Middle frontal gyrus (tissue), 1 donor: ENCODE measurements around the gene BAMBI.

Source experiments
- DNase-seq: peaks from one replicate; pipeline ENCODE4 v3.0.0-alpha.2; 2015; ENCODE audit warnings: low spot score; ENCODE audit errors: extremely low spot score

Gene BAMBI

DNA sequence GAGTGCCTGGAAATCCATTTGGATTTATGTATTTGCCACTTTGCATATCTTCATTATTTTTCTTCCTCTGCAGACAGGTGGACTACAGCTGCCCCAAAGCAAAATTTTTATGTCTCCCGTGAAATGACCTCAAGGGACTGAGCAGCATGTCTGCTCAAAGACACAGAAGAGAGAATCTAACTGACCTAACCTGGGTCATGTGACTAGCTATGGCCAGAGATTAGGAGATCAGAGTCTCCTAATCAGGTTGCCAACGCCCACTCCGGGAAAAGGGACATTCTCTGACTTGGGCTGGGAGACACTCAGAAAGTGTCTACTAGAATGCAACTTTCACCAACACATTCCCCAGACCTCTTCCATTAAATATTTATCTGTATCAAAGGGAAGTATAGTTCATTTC is 2.5 kb upstream of the BAMBI start:
- no peak for DNase-seq

GRCh38 chr10:28676326-28676967 is 874 bp upstream of the BAMBI start:
- no peak for DNase-seq

DNA sequence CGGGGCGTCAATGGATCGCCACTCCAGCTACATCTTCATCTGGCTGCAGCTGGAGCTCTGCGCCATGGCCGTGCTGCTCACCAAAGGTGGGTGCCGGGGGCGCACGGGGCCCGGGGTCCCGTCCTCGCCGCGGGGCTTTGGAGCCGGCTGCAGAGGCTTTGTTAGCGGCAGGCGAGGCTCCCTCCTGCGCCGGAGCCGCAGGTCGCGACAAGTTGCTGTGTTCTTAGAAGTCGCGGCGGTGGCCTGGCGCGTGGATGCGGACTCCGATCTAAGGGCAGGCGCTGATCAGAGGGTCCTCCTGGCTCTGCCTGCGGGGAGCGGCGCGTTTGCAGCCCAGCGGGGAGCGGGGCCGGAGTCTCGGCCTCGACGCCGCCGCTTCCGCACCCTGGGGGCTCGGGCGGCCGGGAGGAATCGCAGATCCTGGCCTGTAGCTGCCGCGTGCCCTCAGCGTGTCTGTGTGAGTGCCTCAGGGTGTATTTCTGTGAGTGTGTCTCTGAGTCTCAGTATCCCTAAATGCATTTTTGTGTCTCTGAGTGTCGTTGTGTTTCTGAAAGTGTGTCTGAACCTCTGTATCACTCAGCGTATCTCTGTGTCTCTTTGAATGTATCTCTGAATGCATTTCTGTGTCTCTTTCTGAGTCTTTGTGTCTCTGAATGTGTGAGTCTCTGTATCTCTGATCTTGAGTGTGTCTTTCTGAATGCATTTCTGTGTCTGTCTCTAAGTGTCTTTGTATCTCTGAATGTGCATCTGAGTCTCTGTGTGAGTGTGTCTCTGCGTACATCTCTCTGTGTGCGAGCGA is 766 bp downstream of the BAMBI start:
- DNase-seq: no peak

GRCh38 chr10:28678687-28679457 is 1.6 kb downstream of the BAMBI start:
- no peak for DNase-seq

DNA sequence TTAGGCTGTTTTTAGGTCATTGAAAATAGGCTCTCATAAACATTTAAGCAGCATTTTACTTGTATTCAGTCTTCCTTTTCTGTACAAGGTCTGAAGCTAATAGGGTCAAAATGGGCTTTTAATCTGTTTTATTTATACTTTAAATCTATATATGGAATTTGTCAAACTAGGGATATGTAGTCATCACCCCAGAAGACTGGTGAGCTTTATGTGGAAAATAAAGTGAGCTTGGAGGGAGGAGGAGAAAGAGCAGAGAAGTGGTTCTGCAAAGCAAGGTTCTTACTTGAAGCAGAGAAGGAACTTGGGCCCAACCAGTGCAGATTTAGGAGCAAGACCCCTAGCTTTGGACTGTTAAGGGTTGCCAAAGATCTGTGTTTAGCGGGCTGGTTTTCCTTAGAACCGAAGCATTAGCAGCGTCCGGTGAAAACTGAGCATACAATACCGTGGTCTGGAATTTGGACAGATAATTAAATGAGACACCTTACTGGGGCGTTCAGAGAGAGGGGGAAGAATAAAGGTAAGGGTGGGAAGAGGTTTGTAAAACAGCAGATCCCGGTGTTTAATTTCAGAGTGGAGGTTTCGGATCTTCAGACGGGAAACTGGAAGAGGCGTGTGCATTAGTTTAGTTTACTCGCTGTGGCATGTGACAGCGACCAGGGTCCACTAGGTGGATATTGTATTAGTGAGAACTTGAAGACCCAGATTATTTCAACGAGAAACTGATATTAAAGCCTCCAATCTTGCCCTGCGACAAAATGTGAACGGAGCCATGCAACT is 2.4 kb downstream of the BAMBI start:
- no peak for DNase-seq

DNA sequence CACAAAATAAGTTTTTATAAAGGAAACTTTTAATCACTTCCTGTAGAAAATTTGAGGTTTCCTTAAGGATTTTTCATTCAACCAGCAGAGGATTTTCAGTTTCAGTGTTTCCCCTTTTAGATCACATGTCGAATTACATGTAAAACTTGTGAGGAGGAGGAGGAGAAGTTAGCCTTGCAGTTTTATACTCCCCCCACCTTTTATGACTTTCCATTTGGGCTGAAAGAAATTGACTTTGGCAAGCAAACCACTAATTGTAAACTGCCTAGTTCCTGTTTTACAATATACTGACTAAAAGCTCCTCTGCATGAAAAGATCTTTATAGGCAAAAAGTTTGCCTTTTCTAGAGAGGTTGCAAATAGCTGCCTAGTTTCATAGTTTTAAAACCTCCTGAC is 3.0 kb downstream of the BAMBI start:
- DNase-seq: no peak

- DNase-seq: no peak
Observed at GRCh38 chr10:28681291-28681763, 4.0 kb downstream of the BAMBI start.

- no peak for DNase-seq
Observed at GRCh38 chr10:28681928-28682750, 4.8 kb downstream of the BAMBI start.

- no peak for DNase-seq
Observed at GRCh38 chr10:28684157-28684985, 7.0 kb downstream of the BAMBI start.

DNA sequence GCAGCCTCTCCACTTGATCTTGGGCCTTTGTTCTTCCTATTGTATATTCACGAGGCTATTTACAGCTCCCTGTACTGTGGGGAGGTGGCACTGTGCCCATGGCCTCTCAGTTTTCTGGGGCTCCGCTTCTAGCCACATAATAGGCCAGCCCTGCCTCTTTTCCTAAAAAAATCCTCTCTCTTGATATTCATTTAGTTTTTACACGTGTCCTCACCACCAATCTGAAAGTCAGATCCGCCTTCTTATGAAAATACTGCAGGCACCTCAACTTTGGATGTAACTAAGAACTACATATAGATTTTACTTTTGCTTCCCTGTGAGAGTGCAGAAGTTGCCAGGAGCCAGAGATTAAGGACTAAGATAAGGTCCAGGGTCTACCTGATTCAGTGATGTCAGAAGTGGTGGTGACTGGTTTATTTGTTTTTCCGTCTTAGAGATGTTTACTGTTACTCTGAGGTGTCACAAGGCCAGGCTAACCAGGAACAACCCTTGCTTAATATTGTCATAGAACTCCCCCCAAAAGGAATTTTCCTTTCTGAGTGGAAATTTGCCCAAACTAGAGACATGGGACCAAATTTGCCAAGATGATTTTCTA is 7.8 kb downstream of the BAMBI start:
- no peak for DNase-seq

GRCh38 chr10:28685717-28686116 is 8.4 kb downstream of the BAMBI start:
- DNase-seq: no peak

DNA sequence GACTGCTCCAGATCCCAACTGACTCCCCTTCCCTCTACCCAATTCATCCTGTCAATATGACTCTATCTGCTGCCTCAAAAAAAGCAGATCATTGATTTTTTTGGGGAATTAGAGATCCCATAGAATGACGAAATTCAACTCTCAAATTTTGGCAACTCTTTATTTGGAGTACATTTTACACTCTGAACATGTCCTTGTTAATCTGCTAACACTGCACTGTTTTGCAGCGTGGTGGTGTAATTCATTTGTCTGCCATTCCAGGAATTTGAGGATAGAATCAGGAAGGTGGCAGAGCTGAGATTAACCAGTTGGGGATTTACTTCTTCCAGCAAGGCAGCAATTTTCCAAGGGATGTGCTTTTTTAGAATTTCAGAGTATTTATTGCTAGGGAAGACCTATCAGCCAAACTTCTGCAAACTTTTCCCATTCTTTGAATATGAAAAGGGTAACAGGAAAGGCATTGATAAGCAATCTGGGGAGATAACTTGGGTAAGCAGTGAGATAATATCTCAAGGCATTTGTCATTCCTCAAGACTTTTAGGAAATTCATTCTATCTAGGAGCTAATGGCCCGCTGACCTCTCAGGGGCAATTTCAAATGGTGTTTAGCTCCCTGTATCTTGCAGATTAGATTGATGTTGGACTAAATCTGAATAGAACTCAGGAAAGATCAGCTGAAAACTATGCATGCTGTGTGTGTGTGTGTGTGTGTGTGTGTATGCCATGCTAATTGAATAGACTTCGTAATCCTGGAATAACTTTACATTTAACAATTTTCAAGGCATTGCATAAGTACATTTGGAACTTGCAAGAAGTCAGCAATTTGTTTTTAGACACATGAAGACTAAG is 9.7 kb downstream of the BAMBI start:
- DNase-seq: no peak

- no peak for DNase-seq
Observed at GRCh38 chr10:28687683-28688001, 10.3 kb downstream of the BAMBI start.

GRCh38 chr10:28690545-28690944 is 13.2 kb downstream of the BAMBI start:
- no peak for DNase-seq

DNA sequence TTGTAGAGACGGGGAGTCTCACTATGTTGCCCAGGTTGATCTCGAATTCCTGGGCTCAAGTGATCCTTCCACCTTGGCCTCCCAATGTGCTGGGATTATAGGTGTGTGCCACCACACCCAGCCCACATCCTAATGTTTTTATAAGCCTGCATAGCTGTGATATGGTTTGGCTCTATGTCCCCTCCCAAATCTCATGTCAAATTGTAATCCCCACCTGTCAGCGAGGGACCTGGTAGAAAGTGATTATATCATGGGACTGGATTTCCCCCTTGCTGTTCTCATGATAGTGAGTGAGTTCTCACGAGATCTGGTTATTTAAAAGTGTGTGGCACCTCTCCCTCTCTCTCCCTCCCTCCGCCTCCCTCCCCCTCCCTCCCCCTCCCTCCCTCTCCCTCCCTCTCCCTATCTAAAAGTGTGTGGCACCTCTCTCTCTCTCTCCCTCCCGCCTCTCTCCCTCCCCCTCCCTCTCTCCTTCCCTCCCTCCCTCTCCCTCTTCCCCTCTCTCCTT is 13.9 kb downstream of the BAMBI start:
- DNase-seq: no peak

GRCh38 chr10:28692050-28692449 is 14.7 kb downstream of the BAMBI start:
- DNase-seq: no peak

- DNase-seq: no peak
Observed at GRCh38 chr10:28694530-28694929, 17.2 kb downstream of the BAMBI start.

DNA sequence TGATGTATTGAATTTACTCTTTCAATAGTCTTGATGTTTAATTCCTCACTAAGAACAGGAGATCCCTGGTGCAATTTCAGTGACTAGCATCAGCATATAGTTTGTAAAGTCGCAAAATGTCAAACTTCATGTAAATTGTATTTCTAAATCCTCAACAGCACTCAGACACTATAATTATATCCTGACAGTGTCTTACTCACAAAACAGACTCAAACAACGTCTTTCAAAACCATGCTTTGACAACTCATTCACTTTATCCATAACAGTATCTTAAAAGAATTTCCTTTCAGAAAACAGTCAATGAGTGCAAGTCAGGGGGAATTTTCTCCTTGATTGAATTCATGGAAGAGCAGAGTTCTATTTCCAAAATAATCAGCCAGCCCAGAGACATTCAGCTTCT is 20.8 kb downstream of the BAMBI start:
- DNase-seq: no peak
